ENCODE results near the gene NIP7. TPM values are rescaled to one million over a fixed set of nuclear protein-coding genes. Genes with fewer than 3 reads are reported as not detected.

NIP7 gene
- total RNA-seq, 2 experiments from 2014 or later = 35.3 to 36.0 TPM

DNA sequence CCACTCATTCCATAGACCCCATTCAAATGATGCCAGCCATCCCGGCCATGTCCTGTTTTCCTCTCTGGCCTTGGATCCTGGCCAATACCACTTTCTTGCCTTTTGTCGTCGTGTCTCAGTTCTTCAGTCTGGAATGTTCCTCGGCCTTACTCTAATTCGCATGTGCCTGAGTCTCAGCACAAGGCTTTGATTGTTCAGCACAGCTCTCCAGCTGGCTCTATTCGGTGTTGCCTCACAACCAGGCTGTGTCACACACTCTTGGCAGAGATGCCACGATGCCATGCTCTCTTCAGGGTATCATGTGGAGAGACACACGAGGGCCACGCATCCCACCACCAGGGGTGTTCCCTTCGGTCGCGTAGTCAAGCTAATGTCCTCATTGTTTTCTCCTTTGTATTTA is 30.3 kb upstream of the NIP7 start:
- H3K27me3 Mint-ChIP-seq (ENCODE audit: low read depth) = no peaks in the 10 kb centered on the region
- no peak overlapping the region for H3K4me3 Mint-ChIP-seq
- ATAC-seq (no peak), DNase-seq (no peak)
- no peaks in the 10 kb centered on the region for H3K9me3 Mint-ChIP-seq (ENCODE audit: insufficient read depth)
- CTCF ChIA-PET = no interaction called here
- POLR2A ChIA-PET = interaction anchor here (0.6 kb wide), 1 partner anchor 33 kb away, joined by 3 read pairs; no protein-coding TSS in a partner anchor
- peaks cover 18% of the 10 kb centered on the region for H3K36me3 Mint-ChIP-seq (ENCODE audit: low read depth)
- H3K27ac Mint-ChIP-seq = peak overlapping the region; percentile 60
- H3K4me1 Mint-ChIP-seq (ENCODE audit: low read depth) = peaks cover 20% of the 10 kb centered on the region

DNA sequence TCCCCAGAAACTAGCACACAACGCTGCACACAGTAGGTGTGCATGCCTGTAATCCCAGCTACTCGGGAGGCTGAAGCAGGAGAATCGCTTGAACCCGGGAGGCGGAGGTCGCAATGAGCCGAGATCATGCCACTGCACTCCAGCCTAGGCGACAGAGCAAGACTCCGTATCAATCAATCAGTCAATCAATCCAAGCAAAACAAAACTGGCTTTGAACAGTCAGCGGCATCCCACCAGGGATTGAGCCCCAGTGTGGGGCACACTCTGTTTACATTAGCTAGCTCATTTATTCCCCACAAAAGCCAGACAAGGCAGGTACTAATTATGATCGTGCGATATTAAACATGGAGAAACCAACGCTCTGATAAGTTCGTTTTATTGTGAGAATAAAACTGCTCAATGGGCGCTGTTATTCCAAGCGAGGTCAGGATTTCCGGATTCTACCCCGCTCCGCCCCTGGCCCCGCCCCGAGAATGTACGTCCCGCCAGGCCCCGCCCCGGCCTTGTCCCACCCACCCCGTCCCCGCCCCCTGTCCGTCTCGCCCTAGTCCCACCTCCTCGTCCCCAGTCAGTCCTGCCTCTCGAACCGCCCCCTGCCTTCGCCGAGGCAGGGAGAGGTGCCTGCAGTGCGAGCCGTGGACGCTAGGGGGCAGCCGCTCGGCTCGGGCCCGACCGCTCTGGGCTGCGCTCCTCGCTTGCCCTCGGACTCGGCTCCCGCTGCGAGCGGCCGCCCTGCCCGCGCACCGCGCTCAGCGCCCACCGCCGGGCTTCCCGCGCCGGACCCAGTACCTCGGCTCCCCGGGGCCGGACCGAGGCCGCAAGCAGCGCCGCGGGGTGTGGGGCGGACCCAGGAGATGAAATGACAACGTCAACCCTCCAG is 28.7 kb upstream of the NIP7 start, which contains the start of gene VPS4A:
VPS4A (plus strand) TSS at position 698 of the 880 bp plus-strand sequence; CDS start at position 860, 162 bp downstream.
- ChIA-PET POLR2A (interaction anchor here (0.6 to 1.0 kb wide), 3 partner anchors 29 to 178 kb away, joined by 3 read pairs; partner anchors contain the start of genes CHTF8 and UTP4), CTCF (interaction anchor here (0.6 to 1.4 kb wide), 6 partner anchors 19 to 1522 kb away, joined by 3 to 8 read pairs (median 4); partner anchors contain the start of genes NIP7, PDF and SNTB2)
- H3K4me3 Mint-ChIP-seq = peak within 1 kb of the TSS; percentile 100
- DNase-seq = peak; percentile 97
- H3K27me3 Mint-ChIP-seq (ENCODE audit: low read depth) = no peaks in the 10 kb centered on the region
- peak within 1 kb of the TSS; percentile 98 for H3K27ac Mint-ChIP-seq
- no peaks in the 10 kb centered on the region for H3K9me3 Mint-ChIP-seq (ENCODE audit: insufficient read depth)
- peaks cover 23% of the 10 kb centered on the region for H3K36me3 Mint-ChIP-seq (ENCODE audit: low read depth)
- ATAC-seq = peak; percentile 98
- H3K4me1 Mint-ChIP-seq (ENCODE audit: low read depth) = peaks cover 23% of the 10 kb centered on the region

DNA sequence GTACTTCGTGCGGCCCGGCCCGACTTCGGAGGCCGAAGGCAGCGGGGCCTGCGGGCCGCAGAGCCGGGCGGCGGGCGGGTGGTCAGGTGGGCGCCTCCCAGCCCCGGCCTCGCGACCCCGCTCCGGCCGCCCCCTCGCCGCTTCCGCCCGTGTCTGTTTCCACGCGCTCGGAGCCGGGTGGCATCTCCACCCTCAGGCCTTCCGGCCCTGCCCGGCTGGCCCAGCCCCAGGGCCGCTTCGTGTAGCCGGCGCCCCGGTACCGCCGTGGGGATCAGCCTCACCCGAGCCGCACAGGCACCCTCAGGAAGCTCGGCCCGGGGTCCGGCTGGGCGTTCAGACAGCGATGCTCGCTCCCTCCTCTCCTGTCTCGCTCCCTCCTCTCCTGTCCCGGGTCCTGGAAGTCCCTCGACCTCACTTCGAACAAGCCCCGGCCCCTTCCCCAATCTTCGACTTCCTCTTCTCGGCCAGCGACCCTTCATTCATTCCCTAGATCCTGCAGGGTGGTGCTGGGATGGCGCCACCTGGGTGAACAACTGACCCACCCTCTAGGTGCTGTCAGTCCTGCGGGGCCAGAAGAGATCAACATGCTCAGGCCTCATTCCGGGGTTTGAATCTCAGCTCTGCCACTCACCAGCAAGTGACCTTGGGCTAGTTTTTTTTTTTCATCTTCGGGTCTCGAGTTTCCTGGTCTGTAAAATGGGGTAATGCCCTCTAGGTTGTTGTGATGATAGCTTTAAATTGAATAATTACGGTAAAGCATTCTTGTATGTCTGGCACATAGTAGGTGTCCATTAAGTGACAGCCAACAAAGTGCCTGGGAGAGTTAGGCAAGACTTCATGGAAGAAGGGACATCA is 27.8 kb upstream of the NIP7 start:
- Mint-ChIP-seq H3K27ac (peak overlapping the region; percentile 98), H3K4me1 (ENCODE audit: low read depth) (peaks cover 23% of the 10 kb centered on the region), H3K9me3 (ENCODE audit: insufficient read depth) (no peaks in the 10 kb centered on the region), H3K27me3 (ENCODE audit: low read depth) (no peaks in the 10 kb centered on the region), H3K4me3 (peak overlapping the region; percentile 100), H3K36me3 (ENCODE audit: low read depth) (peaks cover 32% of the 10 kb centered on the region)
- CTCF ChIA-PET = interaction anchor here (1.0 to 1.4 kb wide), 5 partner anchors 15 to 721 kb away, joined by 3 to 8 read pairs (median 3); partner anchors contain the start of genes NIP7 and PDF
- POLR2A ChIA-PET = interaction anchor here (0.7 to 1.2 kb wide), 3 partner anchors 15 to 380 kb away, joined by 3 to 5 read pairs (median 4); no protein-coding TSS in a partner anchor
- ATAC-seq (peak; percentile 69), DNase-seq (peak; percentile 58)

DNA sequence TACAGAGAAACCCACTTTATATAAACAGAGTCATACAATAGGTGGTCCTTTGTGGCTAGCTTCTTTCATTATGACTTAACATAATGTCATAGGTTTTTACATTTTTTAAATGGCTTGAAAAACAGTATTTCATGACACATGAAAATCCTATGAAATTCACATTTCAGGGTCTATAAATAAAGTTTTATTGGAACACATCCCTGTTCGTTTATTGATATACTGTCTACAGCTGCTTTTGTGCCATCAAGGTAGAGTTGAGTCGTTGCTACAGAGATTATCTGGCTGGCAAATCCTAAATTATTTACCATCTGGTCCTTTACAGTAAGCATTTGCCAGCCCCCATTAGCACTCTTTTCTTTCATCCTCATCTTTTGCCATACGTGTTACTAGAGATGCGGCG is 26.1 kb upstream of the NIP7 start:
- ChIA-PET CTCF (no interaction called here), POLR2A (no interaction called here)
- H3K36me3 Mint-ChIP-seq (ENCODE audit: low read depth) = peaks cover 41% of the 10 kb centered on the region
- H3K4me3 Mint-ChIP-seq = peak overlapping the region; percentile 55
- H3K27ac Mint-ChIP-seq = peak overlapping the region; percentile 60
- H3K27me3 Mint-ChIP-seq (ENCODE audit: low read depth) = no peaks in the 10 kb centered on the region
- no peaks in the 10 kb centered on the region for H3K9me3 Mint-ChIP-seq (ENCODE audit: insufficient read depth)
- no peak for ATAC-seq
- DNase-seq = no peak
- H3K4me1 Mint-ChIP-seq (ENCODE audit: low read depth) = peaks cover 23% of the 10 kb centered on the region

DNA sequence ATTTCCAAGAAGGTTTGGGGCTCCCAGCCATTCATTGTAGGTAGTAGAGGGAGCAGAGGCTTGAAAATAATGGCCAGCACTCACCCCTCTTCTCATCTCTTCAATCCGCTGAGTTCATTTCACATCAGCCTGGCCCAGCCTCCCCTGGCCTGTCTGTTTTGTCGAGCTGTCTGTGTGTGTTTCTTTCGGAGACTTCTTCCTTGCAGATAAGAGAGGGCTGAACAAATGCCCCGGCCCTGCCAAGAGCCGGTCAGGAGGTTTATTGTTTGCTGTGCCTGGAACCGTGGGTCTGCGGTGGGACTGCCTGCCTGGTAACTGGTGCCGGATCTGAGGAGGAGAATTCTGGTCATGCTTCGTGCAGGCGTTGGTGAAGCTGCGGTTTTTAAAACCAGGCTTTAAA is 25.0 kb upstream of the NIP7 start:
- peaks cover 23% of the 10 kb centered on the region for H3K4me1 Mint-ChIP-seq (ENCODE audit: low read depth)
- no peak overlapping the region for H3K4me3 Mint-ChIP-seq
- peaks cover 50% of the 10 kb centered on the region for H3K36me3 Mint-ChIP-seq (ENCODE audit: low read depth)
- ATAC-seq (no peak), DNase-seq (no peak)
- POLR2A ChIA-PET = interaction anchor here (0.6 to 1.1 kb wide), 2 partner anchors 11 to 16 kb away, joined by 3 read pairs; partner anchors contain the start of gene PDF
- H3K27me3 Mint-ChIP-seq (ENCODE audit: low read depth) = no peaks in the 10 kb centered on the region
- CTCF ChIA-PET = no interaction called here
- H3K9me3 Mint-ChIP-seq (ENCODE audit: insufficient read depth) = no peaks in the 10 kb centered on the region
- H3K27ac Mint-ChIP-seq = no peak overlapping the region

DNA sequence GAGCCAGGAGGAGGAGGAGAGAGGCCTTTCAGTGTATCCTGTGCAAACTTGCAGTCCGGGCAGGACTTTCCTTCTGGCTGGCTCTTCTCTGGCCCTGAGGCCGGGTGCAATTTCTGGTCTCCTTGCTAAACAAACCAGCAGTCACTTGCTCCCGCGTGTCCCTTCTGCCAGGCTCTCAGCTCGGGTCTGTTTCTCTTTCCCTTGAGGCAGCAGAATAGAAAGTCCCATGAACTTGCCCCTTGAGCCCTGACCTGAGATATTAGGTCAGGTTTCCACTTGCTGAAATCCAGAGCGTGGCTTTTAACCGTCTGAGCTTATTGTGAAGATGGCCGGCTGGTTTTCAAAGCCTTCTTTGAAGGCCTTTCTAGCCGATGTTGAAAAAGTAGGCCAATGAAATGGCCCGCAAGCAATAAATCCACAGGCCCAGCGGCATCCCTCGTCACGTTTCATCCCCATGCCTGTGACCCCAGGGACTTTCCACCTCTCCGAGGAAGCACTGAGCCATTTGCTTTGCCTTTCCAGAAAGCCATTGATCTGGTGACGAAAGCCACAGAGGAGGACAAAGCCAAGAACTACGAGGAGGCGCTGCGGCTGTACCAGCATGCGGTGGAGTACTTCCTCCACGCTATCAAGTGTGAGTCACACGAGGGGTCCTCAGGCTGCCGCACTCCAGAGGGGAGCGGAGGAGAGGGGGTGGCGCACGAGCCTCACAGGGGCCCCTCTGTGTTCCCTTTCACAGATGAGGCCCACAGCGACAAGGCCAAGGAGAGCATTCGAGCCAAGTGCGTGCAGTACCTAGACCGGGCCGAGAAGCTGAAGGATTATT is 23.9 kb upstream of the NIP7 start:
- H3K36me3 Mint-ChIP-seq (ENCODE audit: low read depth) = peaks cover 57% of the 10 kb centered on the region
- peaks cover 18% of the 10 kb centered on the region for H3K4me1 Mint-ChIP-seq (ENCODE audit: low read depth)
- no peak overlapping the region for H3K27ac Mint-ChIP-seq
- ChIA-PET CTCF (interaction anchor here (0.8 to 1.7 kb wide), 2 partner anchors 13 to 25 kb away, joined by 3 to 4 read pairs; no protein-coding TSS in a partner anchor), POLR2A (interaction anchor here (0.8 to 1.0 kb wide), 2 partner anchors 15 to 22 kb away, joined by 3 read pairs; partner anchors contain the start of gene PDF)
- H3K9me3 Mint-ChIP-seq (ENCODE audit: insufficient read depth) = no peaks in the 10 kb centered on the region
- DNase-seq = no peak
- ATAC-seq = no peak
- no peaks in the 10 kb centered on the region for H3K27me3 Mint-ChIP-seq (ENCODE audit: low read depth)
- no peak overlapping the region for H3K4me3 Mint-ChIP-seq

DNA sequence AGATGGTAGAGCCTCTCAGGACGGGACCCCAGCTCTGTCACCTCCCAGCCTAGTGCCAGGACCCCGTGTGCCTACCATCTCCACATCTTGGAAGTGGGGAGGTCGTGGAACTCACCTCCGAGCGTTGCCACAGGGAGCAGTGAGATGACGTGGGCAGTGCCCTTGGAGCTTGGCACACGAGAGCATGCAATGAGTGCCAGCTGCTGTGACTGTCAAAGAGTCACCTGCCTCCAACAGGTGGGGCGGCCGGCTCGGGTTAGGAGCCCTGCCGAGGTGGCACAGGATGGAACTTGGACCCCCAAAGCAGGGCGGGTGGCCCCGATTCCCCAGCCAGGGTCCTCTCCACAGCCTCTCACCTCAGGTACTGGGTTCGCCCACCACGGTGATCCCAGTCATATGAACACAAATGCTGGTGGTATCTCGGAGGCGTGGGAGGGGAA is 23.0 kb upstream of the NIP7 start:
- peaks cover 67% of the 10 kb centered on the region for H3K36me3 Mint-ChIP-seq (ENCODE audit: low read depth)
- H3K9me3 Mint-ChIP-seq (ENCODE audit: insufficient read depth) = no peaks in the 10 kb centered on the region
- DNase-seq = no peak
- no peaks in the 10 kb centered on the region for H3K27me3 Mint-ChIP-seq (ENCODE audit: low read depth)
- peaks cover 16% of the 10 kb centered on the region for H3K4me1 Mint-ChIP-seq (ENCODE audit: low read depth)
- no peak for ATAC-seq
- no peak overlapping the region for H3K4me3 Mint-ChIP-seq
- H3K27ac Mint-ChIP-seq = no peak overlapping the region
- POLR2A ChIA-PET = interaction anchor here (0.8 to 2.3 kb wide), 3 partner anchors 13 to 21 kb away, joined by 3 to 6 read pairs (median 3); partner anchors contain the start of gene PDF
- CTCF ChIA-PET = interaction anchor here (0.8 to 1.7 kb wide), 2 partner anchors 12 to 24 kb away, joined by 3 to 4 read pairs; no protein-coding TSS in a partner anchor

DNA sequence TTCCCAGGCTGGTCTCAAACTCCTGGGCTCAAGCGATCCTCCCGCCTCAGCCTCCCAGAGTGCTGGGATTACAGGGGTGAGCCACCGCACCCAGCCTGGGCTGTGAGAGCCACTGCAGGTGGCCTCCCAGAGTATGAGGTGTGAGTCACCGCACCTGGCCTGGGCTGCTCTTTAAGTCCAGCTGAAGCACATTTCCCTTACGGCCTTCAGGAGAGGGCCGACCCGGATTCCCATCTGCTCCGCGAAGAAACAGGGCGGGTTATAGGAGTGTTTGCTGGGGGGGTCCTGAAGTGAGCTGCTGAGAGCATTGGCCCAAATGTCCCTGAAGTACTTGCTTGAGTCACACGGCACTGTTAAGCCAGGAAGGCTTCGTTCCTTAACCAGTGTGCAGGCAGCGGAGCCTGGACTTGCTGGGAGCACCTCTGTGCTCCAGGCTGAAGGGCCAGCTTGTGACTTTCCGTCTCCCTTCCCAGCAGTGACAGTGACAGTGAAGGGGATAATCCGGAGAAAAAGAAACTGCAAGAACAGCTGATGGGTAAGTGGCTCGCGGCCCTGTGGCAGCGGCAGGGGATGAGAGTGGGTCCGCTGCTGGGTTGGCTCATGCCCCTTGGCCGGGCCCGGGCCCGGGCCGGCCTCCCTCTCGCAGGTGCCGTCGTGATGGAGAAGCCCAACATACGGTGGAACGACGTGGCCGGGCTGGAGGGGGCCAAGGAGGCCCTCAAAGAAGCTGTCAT is 21.2 kb upstream of the NIP7 start:
- Mint-ChIP-seq H3K9me3 (ENCODE audit: insufficient read depth) (no peaks in the 10 kb centered on the region), H3K4me3 (no peak overlapping the region), H3K4me1 (ENCODE audit: low read depth) (peaks cover 11% of the 10 kb centered on the region), H3K27me3 (ENCODE audit: low read depth) (no peaks in the 10 kb centered on the region), H3K27ac (no peak overlapping the region), H3K36me3 (ENCODE audit: low read depth) (peaks cover 71% of the 10 kb centered on the region)
- no peak for DNase-seq
- POLR2A ChIA-PET = interaction anchor here (2.3 kb wide), 1 partner anchor 12 kb away, joined by 6 read pairs; the partner anchor contains the start of gene PDF
- ATAC-seq = no peak
- CTCF ChIA-PET = interaction anchor here (1.1 kb wide), 1 partner anchor 8 kb away, joined by 3 read pairs; no protein-coding TSS in a partner anchor

DNA sequence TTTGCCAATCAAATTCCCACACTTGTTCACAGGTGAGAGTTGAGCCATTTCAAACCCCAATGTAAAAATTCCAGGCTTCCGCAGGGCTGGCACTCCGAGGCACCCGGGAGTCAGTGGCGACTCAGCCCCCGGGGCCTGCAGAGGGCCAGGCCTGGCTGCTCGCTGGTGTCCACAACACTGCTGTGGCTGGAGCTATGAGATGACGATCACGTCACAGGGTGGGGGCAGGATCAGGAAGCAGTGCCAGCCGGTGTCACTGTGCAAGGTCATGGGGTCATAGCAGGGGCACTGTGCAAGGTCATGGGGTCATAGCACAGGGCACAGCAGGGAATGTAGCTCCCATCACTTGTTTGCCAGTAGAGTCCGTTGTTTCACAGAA is 20.7 kb upstream of the NIP7 start:
- ChIA-PET CTCF (no interaction called here), POLR2A (interaction anchor here (2.3 kb wide), 1 partner anchor 11 kb away, joined by 6 read pairs; the partner anchor contains the start of gene PDF)
- Mint-ChIP-seq H3K27me3 (ENCODE audit: low read depth) (no peaks in the 10 kb centered on the region), H3K27ac (no peak overlapping the region), H3K4me1 (ENCODE audit: low read depth) (peaks cover 5% of the 10 kb centered on the region), H3K36me3 (ENCODE audit: low read depth) (peaks cover 68% of the 10 kb centered on the region), H3K9me3 (ENCODE audit: insufficient read depth) (no peaks in the 10 kb centered on the region), H3K4me3 (no peak overlapping the region)
- ATAC-seq = no peak
- no peak for DNase-seq

DNA sequence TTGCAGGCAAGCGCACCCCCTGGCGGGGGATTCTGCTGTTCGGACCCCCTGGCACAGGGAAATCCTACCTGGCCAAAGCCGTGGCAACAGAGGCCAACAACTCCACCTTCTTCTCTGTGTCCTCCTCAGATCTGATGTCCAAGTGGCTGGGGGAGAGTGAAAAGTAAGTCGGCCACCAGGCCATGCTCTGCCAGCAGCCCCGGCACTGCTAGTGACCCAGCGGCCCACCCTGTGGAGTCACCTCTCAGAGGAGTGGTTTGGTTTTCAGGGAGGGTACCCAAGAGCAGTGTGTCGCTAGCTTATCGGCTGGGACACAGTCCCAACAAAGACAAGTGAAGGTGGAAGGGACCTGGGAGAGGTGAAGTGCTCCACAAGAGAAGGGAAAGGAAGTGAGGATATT is 20.2 kb upstream of the NIP7 start:
- ATAC-seq = no peak
- Mint-ChIP-seq H3K4me1 (ENCODE audit: low read depth) (peaks cover 5% of the 10 kb centered on the region), H3K27ac (no peak overlapping the region), H3K36me3 (ENCODE audit: low read depth) (peaks cover 68% of the 10 kb centered on the region), H3K4me3 (no peak overlapping the region), H3K9me3 (ENCODE audit: insufficient read depth) (no peaks in the 10 kb centered on the region), H3K27me3 (ENCODE audit: low read depth) (no peaks in the 10 kb centered on the region)
- no peak for DNase-seq
- POLR2A ChIA-PET = no interaction called here
- CTCF ChIA-PET = no interaction called here

Data from activated CD8-positive, alpha-beta T cell treated with anti-CD3 and anti-CD28 coated beads, Interleukin-2, amount 10 ng/mL, durations not matched to agents 7 days and 5 days (primary cell).